HG03097 (cell line): ENCODE data around the gene OLFM4.

Experiments
- ATAC-seq: cut with Tn5 transposase; IDR thresholded peaks from one replicate; pipeline ENCODE4 v1.9.1; 2021; ENCODE audit not compliant: unreplicated experiment, low FRiP score

OLFM4 gene

DNA sequence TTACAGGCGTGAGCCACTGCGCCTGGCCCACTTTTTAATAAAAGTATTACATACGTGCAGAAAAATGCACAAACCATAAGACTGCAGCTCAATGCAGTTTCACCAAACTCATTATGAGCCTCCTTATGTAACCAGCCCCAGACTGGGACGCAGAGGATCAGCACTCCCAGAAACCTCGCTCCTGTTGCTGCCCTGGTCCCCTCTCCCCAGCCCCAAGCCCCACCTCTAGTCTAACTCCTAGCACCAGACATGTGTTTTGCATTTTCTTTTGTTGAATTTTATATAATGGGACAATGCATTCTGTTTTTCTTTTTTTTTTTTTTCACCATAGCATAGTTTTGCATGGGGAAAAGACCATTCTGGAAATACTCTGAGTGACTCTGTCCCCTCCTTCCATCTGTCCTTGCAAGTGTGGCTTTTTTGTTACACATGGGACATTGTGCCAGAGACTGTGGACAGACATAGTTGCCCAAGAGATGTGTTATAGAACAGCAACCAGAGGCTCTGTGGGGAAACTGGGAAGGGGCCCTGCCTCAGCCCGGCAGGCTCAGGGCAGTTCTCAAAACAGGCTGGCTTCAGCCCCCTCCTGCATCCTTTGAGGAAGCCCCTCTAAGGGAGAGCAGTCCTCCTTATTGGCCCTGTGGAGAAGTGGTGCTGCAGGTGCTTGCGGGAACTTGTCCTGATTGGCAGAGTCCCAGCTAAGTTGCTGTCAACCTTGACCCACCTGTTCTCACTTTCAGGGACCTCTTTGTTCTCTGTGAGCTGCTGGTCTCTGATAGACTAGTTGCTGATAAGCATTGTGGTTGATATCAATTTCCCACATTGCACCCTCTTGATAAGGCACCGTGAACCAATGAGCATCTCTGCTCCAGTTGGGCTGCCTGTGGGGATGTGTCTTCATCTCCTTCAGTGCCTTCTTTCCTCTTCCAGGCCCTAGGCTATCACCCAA lies 13.8 kb upstream of the OLFM4 start:
- ATAC-seq, result no peak

DNA sequence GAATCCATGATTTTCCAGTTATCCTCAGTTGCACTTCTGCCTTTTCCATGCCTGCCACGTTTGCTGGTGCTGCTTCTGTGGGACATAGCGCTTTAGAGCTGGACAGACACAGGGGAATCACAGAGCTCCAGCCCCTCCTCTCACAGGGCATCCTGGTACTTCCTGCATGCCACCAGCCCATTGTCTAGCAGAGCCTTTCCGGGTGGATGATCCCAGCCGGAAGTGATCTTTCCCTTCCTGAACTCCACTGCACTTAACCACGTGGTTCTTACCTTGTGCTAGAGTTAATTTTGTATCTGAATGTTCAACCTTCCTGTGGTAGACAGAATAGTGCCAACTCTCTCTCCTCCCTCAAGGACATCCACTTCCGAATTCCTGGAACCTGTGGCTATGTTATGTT lies 12.6 kb upstream of the OLFM4 start:
- ATAC-seq, result no peak

DNA sequence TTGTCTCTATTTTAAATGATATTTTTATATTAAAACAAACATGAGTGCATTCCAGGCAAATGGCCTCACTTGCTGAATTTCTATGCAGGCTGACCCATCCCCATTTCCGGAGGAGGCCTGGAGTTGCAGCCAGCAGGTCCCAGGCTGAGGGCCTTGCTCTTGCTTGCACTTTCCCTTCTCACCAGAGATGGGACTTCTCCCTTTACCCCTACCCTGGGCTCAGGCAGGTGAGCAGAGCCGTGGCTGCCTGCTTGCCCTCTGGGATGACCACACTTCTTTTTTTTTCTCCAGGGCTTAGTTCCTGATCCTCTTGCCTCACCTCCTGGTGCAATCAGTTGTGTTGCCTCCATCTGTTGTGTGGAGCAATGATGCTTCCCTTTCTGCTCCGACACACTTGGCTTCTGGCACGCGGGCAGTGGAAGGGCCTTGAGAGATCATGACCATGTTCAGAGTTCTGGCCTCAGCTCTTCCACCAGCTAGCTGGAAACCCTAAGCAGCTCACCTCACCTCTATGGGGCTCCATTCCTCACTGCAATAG lies 11.1 kb upstream of the OLFM4 start:
- no peak for ATAC-seq

DNA sequence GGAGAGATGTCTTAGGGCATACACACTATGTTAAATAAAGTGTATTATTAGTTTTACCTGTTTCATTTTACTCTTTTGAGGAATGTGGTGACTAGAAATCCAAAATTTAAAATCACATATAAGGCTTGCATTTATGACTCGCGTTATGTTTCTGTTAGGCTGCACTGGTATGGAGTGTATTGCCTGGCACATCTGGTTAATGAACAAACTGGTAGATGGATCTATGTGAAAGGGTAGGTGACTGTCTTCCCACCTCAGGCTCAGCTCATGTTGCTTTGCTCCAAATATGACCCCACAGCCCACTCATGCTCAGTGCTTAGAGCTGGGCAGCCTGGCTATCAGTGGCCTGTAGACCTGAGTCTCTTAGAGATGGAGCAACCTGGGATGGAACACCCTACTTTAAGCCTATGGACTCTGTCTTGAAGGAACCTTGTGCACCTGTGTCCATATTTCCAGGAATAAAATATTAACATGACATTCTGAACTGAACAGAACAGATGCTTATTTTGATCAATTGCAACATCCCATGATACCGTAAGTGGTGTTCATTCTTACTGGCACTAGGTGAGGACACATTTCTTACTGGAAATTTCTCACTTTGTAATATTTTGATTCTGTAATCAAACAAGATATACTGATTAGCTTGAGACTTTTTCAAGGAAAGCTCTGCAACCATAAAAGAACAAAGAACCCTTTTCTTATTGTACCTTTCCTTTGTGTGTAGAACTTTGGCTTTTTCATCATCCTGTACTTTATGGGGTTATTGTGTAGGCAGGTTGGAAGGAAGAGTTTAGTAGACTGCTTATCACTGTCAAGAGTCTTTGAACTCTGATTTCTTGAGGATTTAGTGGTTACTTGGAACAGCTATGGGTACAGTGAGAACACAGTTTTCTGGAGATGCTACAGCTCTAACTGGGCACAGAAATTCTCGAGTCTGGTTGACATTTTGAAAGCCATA lies 9.6 kb upstream of the OLFM4 start:
- no peak for ATAC-seq

DNA sequence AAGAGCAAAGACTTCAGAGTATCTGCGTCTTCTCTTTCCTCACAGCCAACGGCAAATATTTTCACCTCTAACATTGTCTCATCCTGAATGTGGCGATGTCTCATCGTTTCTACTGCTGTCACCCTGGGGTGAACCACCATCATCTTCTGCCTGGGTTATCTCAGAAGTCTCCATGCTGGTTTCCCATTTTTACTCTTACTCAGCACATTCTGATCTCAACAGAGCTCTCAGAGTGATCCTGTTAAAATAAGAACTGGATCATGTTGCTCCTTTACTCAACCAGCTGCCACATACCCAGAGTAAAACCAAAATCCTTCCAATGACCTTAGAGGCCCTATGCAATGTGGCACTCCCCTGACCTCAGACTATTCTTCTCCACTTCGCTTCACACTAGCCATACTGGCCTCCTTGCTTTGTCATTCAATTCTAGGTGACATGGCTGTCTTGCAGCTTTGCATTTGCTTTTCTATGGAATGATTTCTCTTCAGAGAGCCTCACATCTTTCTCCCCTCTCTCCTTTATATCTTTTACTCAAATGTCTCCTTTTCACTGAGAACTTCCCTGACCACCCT lies 7.8 kb upstream of the OLFM4 start:
- ATAC-seq, result no peak

DNA sequence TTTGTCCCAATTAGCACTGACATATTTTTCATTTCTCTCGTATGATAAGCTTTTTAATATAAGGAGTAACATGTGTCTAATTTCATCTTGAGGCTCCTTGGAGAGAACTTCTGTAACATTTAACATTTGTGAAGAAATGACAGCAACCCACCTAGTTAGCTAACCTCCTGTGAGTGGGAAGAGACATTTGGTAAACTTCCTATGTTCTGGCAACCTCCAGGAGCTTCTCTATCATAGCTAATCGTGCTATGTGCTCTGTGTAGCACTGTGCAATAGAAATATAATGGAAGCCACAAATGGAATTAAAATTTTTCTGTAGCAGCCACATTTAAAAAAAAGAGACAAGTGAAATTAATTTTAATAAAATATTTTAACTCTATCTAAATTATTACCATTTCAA lies 5.4 kb upstream of the OLFM4 start:
- no peak for ATAC-seq

DNA sequence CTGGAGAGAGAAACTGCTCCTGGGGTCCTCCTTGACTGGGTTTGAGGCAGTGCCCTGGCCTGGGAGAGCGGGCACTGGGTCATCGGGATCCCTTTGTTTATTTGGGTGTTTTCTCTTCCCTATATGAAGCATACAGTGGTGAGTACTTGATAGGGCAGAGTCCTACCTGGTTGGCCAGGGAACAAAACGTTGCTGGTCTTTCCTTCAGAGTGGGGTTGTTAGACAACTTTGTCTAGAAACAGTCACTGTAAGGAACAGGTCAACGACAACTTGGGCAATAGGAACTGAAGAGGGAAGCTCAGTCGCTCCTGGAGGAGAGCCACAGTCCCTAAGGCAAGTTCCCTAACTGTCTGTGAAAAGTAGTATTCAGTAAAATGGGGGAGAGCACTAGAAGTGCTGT lies 550 bp upstream of the OLFM4 start:
- no peak for ATAC-seq

DNA sequence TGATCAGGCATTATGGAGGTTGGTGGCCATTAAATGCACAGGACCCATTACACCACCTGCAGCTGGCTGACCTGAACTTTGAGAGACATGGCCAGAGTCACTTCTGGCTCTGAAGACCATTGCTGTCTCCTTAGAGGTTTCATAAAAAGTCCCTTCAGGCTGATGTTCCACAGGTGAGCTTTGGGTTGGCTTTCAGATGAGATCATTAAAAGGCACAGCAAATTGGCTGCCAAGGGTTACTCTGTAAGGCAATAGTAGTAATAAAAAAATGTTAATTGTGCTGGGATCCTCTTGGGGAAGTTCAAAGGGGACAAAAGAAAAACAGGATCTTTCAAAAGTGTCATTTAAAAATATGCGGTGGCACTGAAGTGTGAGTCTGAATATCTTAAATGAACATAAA lies 4.2 kb downstream of the OLFM4 start:
- no peak for ATAC-seq

DNA sequence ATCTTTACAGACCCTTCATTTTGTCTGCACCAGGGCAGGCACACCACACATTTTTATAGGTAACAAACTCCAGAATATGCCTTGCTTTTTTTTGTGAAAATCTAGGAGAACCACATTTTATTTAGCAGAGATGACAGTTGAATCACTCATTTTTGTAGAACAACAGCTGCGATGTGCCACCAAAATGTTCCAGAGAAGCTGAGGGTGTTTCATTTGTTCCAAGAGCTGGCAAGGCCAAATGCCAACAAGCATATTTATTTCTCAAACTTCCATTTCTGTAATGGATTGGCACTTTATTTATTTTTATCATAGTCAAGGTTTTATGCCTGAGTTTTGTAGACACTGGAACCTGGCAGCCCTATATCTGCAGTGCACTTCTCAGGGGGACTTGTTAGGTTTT lies 10.4 kb downstream of the OLFM4 start:
- no peak for ATAC-seq

DNA sequence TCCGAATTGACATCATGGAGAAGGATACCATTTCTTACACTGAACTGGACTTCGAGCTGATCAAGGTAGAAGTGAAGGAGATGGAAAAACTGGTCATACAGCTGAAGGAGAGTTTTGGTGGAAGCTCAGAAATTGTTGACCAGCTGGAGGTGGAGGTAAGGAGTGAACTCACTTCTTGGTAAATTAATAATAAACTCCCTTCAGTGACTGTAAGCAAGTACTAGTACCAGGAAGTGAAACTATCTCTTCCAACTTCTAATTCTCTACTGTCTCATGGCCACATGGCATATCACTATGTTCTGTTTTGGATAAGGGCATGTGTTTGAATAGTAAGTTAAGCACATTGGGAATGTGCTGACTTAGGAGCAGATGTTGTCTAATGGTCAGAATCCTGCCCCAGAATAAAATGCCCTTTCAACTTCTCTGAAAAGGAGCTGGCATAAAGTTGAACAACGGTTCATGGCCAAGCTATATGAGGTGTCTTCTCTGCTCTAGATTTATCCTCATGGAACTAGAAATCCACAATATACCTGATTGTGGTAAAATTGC lies 13.4 kb downstream of the OLFM4 start:
- ATAC-seq, result no peak

DNA sequence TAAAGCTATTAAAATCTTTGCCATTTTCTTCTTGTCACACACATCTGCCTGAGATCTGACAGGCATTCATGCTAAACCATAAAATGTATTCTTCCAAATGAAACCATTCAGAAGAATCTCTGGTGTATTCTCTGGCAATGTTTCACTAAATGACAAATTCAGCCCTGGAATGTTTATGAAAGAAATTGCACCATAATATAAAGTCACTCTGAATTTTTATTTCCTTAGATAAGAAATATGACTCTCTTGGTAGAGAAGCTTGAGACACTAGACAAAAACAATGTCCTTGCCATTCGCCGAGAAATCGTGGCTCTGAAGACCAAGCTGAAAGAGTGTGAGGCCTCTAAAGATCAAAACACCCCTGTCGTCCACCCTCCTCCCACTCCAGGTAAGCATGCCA lies 14.3 kb downstream of the OLFM4 start:
- ATAC-seq, result no peak

DNA sequence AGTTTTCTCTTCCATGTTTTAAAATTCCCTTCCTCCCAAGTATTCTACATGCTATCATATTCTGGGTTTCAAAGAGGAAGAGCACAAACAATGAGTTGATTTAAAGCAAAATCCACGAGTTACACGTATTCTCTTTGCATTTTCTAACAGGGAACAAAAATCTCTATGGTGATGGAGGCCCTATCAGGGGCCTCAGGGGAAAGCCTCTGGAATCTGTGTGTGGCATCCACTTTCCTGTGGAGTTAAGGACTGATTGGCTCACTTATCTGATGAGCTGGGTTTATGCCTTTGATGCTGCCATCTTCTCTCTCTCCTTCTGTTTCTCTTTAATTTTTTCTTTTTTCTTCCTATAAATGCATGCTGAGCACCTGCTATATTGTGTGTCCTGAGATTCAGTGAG lies 14.8 kb downstream of the OLFM4 start:
- no peak for ATAC-seq

DNA sequence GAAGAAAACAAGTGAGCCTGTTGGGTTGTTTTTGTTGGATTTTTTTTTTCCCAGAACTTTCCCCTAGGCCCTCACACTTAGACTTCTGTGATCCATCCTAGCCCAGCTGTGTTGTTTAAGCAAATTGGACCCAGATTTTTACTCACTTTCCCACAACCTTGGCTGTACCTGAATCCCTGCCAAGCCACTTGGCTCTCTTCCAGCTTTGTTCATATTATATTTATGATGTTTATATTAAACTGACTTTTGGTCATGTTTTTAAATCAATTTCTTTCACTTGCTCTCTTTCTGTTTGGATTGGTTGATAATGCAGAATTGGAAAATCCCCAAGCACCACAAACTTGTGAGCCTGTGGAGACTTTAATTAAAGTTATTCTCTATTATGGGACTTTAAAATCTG lies 16.6 kb downstream of the OLFM4 start:
- no peak for ATAC-seq

DNA sequence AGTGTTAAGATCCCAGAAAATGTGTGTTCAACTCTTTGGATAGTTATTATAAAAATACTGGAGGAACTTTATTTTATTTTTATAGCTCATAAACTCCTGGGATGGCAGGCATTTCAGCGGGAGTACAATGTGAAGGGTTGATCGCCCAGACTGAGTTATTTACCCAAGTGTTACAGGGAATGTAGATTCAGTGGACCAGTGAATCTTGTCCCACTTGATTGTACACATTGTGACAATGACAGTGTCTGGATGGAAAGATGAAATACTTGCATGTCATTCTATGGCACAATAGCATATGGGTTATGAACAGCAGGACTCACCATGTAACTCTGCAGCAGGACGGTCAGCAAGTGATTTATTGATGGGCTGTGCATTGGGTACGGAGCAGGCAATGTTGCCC lies 20.3 kb downstream of the OLFM4 start:
- no peak for ATAC-seq

DNA sequence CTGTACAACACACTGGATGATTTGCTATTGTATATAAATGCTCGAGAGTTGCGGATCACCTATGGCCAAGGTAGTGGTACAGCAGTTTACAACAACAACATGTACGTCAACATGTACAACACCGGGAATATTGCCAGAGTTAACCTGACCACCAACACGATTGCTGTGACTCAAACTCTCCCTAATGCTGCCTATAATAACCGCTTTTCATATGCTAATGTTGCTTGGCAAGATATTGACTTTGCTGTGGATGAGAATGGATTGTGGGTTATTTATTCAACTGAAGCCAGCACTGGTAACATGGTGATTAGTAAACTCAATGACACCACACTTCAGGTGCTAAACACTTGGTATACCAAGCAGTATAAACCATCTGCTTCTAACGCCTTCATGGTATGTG lies 21.5 kb downstream of the OLFM4 start:
- no peak for ATAC-seq

DNA sequence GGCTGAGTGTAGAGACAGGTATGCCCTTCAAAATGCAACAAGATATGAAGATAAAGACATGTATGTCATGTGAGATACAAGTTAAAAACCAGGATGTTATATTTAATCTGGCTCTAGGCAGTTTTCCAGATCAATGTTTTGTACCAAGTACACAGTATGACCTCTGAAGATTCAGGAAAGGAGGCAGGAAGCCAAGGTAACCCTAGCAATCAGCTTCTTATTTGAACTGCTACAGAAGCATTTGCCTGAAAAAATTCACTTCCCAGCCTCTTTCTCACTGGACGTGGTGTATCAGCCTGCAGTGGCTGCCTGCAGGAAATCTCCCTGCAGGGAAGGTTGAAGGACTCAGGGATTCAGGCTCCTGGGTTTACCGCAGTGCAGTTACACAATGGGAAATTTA lies 24.1 kb downstream of the OLFM4 start:
- no peak for ATAC-seq

DNA sequence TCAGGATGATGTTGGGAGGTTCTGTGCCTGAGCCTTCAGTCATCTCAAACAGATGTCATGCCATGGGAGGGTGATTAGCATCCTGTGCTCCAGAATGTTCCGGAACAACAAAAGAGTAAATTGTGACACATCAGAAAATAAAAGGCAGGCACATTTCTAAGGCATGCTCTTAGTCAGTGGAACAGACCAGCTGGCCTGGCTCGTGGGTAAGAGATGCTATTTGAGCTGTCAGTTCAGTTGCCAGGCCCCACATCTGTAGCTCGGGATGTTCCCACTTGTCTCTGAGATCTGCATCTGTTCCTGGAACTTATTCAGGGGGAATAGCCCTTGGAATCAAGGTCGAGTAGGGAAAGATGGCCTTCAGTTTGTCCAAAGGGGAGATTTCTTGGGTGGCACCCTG lies 26.0 kb downstream of the OLFM4 start:
- no peak for ATAC-seq

DNA sequence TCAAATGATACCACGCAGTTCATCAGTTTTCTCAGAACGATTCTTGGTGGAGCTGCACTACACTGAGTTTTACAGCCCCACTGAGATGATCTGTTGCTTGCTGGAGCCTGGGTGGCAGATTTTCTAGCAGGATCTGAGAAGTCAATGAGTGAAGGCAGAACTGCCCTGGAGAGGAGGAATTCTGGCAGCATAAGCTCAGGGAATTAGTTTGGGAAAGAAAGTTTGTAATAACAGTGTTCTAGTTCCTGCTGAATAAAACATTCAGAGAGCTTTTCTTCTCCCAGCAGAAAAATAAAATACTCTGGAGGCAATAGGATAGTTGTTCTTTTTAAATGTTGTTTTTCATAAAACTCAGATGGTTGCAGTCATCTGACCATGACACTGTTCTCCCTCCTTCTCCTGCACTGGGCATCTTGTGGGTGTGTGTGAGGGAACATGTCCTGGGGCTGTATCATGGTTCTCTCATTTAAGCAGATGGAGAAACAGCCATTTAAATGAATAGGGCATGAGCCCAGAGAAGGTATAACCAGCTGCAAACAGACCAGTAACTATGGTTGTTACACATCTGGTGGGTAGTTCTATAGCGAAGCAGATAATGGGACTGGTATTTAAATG lies 29.6 kb downstream of the OLFM4 start:
- ATAC-seq, result no peak

DNA sequence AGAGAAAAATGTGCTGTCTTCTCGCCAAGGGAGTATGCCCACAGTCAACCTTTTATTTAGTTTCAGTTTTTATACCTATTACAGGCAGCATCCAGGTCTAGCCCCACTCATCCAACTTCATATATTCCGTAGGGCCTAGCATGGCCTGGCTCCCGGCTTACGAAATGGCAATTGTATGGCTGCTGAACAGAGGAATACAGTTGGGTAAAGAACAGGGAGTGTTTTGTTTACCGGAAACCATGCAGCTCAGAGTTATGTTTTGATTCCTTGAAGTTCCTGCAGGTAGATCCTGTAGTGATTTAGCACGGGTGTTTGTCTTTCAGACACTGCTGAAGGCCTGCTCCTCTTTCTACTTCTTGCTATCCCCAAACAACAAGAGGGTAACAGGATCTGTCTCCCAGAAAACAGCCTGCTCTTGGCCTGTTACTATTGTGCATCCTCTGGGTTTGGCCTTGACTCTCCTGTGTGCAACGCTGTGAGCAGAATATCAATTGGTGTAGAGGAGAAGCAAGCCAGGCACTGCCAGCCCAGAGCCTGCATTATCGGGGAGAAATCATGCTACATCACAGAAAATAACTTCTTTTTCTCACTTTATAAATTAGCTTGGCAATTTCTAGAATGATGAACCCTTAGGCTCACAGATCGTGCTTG lies 32.4 kb downstream of the OLFM4 start:
- no peak for ATAC-seq

DNA sequence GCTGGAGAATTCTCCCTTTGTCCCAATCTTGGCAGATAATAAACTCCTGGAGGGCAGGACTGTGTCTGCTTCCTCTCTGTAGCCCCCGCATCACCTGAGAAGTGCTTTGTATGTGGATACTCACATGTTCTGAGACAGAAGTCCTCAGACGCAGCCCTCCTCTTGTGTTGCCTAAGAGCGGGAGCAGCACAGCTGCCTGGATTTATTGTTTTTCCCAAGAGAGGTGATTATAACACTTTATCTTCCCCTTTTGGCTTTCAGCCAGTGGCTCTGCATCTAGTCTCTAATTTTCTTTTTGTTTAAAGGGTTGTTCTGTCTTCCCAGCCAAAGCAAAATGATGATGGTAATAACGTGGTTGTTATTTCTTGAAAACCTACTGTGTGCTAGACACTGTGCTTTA lies 36.1 kb downstream of the OLFM4 start:
- no peak for ATAC-seq
